A549 (cell line): ENCODE data around the gene SHC4. TPM values are rescaled to one million over a fixed set of nuclear protein-coding genes. Genes with fewer than 3 reads are reported as not detected.

Experiments used
- ATAC-seq, 2 experiments: fragments of 200-7000 bp in 1 of 2; fragments of >200 bp in 1 of 2; cut with Nextera tagmentation in 1 of 2; cut with Tn5 transposase in 1 of 2; 3 replicates each; pipeline versions ENCODE4 v1.8.0 to v1.9.1; 2018 to 2020; ENCODE audit warnings: mild to moderate bottlenecking in 1 of 2, moderate library complexity in 1 of 2
- CTCF ChIA-PET: fragments of 300-600 bp; sonication (Branson Sonifier 250); formaldehyde crosslinking; extraction: SDS; loops from one replicate; lab custom pipeline; 2021; ENCODE audit warnings: antibody characterized with exemption, inconsistent platforms; lab: Yijun Ruan, JAX
- POLR2A ChIA-PET: fragments of 350-600 bp; formaldehyde crosslinking; extraction: SDS; loops from one replicate; lab custom pipeline; 2021; ENCODE audit warnings: antibody characterized with exemption, inconsistent platforms; lab: Yijun Ruan, JAX
- DNase-seq, 2 experiments: peaks; one replicate each; pipeline versions ENCODE4 v3.0.0 to v3.0.0-alpha.2; 2011 to 2016; ENCODE audit warnings: low read depth in 1 of 2, low spot score in 1 of 2
- FAIRE-seq: peaks from 2 replicates; lab custom pipeline; 2011; peaks lifted over from hg19 to GRCh38; lab: Jason Lieb, UNC
- H3K27ac ChIP-seq, 2 experiments: fragments of >200 bp; sonication (Bioruptor Twin); formaldehyde crosslinking; 3 replicates each; pipeline ENCODE4 v1.5.1; 2016 to 2017
- H3K4me1 ChIP-seq: fragments of >200 bp; sonication (Bioruptor Twin); formaldehyde crosslinking; 3 replicates; pipeline ENCODE4 v1.6.1; 2016
- H3K4me2 ChIP-seq: fragments of >200 bp; sonication (Bioruptor Twin); formaldehyde crosslinking; 3 replicates; pipeline ENCODE4 v1.6.1; 2016
- H3K4me3 ChIP-seq: fragments of >200 bp; sonication (Bioruptor Twin); formaldehyde crosslinking; 3 replicates; pipeline ENCODE4 v1.5.1; 2016
- H3K9me3 ChIP-seq: fragments of >200 bp; sonication (Bioruptor Twin); formaldehyde crosslinking; 3 replicates; pipeline ENCODE4 v1.6.1; 2016
- CEBPB ChIP-seq, 2 experiments: fragments of >200 bp in 1 of 2; sonication (Bioruptor Twin) in 1 of 2; formaldehyde crosslinking in 1 of 2; IDR thresholded peaks; 2 replicates each; pipeline ENCODE4 v1.6.1; 2012 to 2016
- CHD4 ChIP-seq: fragments of 200-600 bp; sonication (generic); IDR thresholded peaks from 2 replicates; pipeline ENCODE4 v1.6.1; 2016; ENCODE audit warnings: antibody characterized with exemption, mild to moderate bottlenecking, borderline replicate concordance
- EHF ChIP-seq: fragments of 250-450 bp; sonication (Bioruptor Pico); IDR thresholded peaks from 2 replicates; pipeline ENCODE4 v1.5.0; 2020; ENCODE audit warnings: mild to moderate bottlenecking
- FOSL2 ChIP-seq, 2 experiments: fragments of 450-650 bp in 1 of 2; fragments of >200 bp in 1 of 2; sonication (Bioruptor Twin) in 1 of 2; formaldehyde crosslinking; IDR thresholded peaks; 2 replicates each; pipeline versions ENCODE4 v1.5.0 to v1.6.1; 2016 to 2020; ENCODE audit warnings: mild to moderate bottlenecking in 1 of 2, moderate library complexity in 1 of 2
- HOXB13 ChIP-seq: fragments of 250-450 bp; sonication (Bioruptor Pico); IDR thresholded peaks from 2 replicates; pipeline ENCODE4 v1.5.0; 2020; ENCODE audit warnings: low read depth, mild to moderate bottlenecking, moderate library complexity
- JUN ChIP-seq, 2 experiments: fragments of >200 bp; sonication (Bioruptor Twin); formaldehyde crosslinking; IDR thresholded peaks; 2 replicates in 1 of 2; 3 replicates in 1 of 2; pipeline ENCODE4 v1.6.1; 2016 to 2017
- NR3C1 ChIP-seq: fragments of >200 bp; sonication (Bioruptor Twin); formaldehyde crosslinking; IDR thresholded peaks from 3 replicates; pipeline ENCODE4 v1.6.1; 2017
- PHF8 ChIP-seq: fragments of 200-600 bp; sonication (generic); IDR thresholded peaks from 2 replicates; pipeline ENCODE4 v1.6.1; 2016; ENCODE audit warnings: low read depth, mild to moderate bottlenecking, antibody characterized with exemption, moderate library complexity, borderline replicate concordance
- POLR2A ChIP-seq: IDR thresholded peaks from 2 replicates; pipeline ENCODE4 v1.6.1; 2012; ENCODE audit warnings: mild to moderate bottlenecking, low read length
- RARB ChIP-seq: fragments of 250-450 bp; sonication (Bioruptor Pico); IDR thresholded peaks from 2 replicates; pipeline ENCODE4 v1.8.0; 2021; ENCODE audit warnings: mild to moderate bottlenecking, moderate library complexity
- RFX5 ChIP-seq: fragments of 450-650 bp; IDR thresholded peaks from 2 replicates; pipeline ENCODE4 v1.7.1; 2014; ENCODE audit warnings: antibody characterized with exemption, mild to moderate bottlenecking, moderate library complexity
- RNF2 ChIP-seq: fragments of 200-600 bp; sonication (generic); IDR thresholded peaks from 2 replicates; pipeline ENCODE4 v1.6.1; 2016; ENCODE audit warnings: low read depth, mild to moderate bottlenecking, antibody characterized with exemption, moderate library complexity, borderline replicate concordance
- SMC3 ChIP-seq: fragments of >200 bp; sonication (Bioruptor Twin); formaldehyde crosslinking; IDR thresholded peaks from 3 replicates; pipeline ENCODE4 v1.6.1; 2018; ENCODE audit warnings: inconsistent platforms
- TP53 ChIP-seq: fragments of 250-450 bp; sonication (Bioruptor Pico); IDR thresholded peaks from 2 replicates; pipeline ENCODE4 v1.5.0; 2021; ENCODE audit warnings: mild to moderate bottlenecking, moderate library complexity
- WGBS: methylation state at CpG from one replicate; pipeline ENCODE4 v1.1.6; 2017; ENCODE audit errors: missing lambda C conversion rate; 5-methylcytosine and 5-hydroxymethylcytosine counted together
- polyA plus RNA-seq, 4 experiments: library from polyadenylated mRNA; depleted of rRNA in 3 of 4; stranded (reverse); fragments of >200 nt; fragmentation: RNase III in 1 of 4; extraction: RNeasy Plus Mini Kit Qiagen cat#74134 plus additional on column Dnase treatment in 1 of 4; gene quantifications; 2 replicates in 3 of 4; 3 replicates in 1 of 4; pipeline ENCODE4 v1.2.3, GENCODE V29; 2011 to 2017
- TF ChIP-seq, protein P1 (sequence below): IDR thresholded peaks from 2 replicates; pipeline ENCODE4 v1.6.1; 2012
- TF ChIP-seq, protein P2 (sequence below): fragments of >200 bp; sonication (Bioruptor Twin); formaldehyde crosslinking; IDR thresholded peaks from 3 replicates; pipeline ENCODE4 v1.6.1; 2016
- TF ChIP-seq, protein P3 (sequence below): IDR thresholded peaks from 2 replicates; pipeline ENCODE4 v1.6.1; 2012; ENCODE audit warnings: low read depth, borderline replicate concordance
- TF ChIP-seq, protein P4 (sequence below): fragments of 150-350 bp; IDR thresholded peaks from 2 replicates; pipeline ENCODE4 v1.6.1; 2014; ENCODE audit warnings: low read depth, mild to moderate bottlenecking, low read length
- TF ChIP-seq, protein P5 (sequence below): fragments of >200 bp; sonication (Bioruptor Twin); formaldehyde crosslinking; IDR thresholded peaks from 2 replicates; pipeline ENCODE4 v1.6.1; 2016

Gene SHC4
- polyA plus RNA-seq, 2 of the 4 experiments (the other 2 are of a cell fraction) = 0.08 to 0.16 TPM

DNA sequence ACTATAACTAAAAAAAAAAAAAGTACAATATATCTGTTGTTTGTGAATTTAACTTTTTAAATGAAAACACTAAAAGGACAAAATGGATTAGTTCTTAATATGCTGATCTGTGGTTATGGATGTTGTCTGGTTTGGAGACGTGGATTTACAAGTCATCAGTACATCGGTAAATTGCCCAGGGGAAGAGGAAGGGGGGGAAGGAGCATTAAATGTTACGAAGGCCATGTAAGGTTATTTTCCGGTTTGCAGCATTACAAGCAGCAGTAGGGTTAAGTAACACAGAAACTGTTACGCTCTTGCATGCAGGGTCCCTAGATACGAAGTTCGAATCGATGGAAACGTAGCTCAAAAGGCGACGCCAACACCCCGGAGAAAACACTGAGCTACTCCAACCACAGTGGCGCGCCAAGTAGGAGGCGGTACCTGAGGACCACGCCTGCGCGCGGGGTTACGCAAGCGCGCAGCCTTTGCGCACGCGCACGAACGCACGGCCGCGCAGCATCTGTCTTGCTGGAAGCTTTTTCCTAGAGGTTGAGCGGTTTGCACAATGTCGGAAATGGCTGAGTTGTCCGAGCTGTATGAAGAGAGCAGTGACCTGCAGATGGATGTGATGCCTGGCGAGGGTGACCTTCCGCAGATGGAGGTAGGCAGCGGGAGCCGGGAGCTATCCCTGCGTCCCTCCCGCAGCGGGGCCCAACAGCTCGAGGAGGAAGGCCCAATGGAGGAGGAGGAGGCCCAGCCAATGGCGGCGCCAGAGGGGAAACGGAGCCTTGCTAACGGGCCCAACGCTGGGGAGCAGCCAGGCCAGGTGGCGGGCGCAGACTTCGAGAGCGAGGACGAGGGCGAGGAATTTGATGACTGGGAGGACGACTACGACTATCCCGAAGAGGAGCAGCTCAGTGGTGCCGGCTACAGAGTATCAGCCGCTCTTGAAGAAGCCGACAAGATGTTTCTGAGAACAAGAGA, 85.8 kb downstream of the SHC4 start, which contains the start of gene EID1:
TSS of gene EID1 (plus strand) at position 505 of the 966 bp plus-strand sequence. CDS start at position 548, 43 bp downstream.
- H3K27ac ChIP-seq = peak within 1 kb of the TSS; percentile 91
- ChIA-PET CTCF (interaction anchor here (1.0 to 2.0 kb wide), 4 partner anchors 13 to 98 kb away, joined by 3 to 11 read pairs (median 8); no protein-coding TSS in a partner anchor), POLR2A (interaction anchor here (0.6 to 1.5 kb wide), 13 partner anchors 10 to 278 kb away, joined by 3 to 16 read pairs (median 5); partner anchors contain the start of genes COPS2, SECISBP2L and SHC4)
- FAIRE-seq (no peak), DNase-seq (peak; percentile 54 to 93), ATAC-seq (peak; percentile 98)
- H3K4me2 ChIP-seq = peak within 1 kb of the TSS; percentile 87
- TF ChIP-seq RFX5 = 0 out of 2 replicates have a peak, but pooled peaks have one; percentile 32
- TF ChIP-seq, protein P1, sequence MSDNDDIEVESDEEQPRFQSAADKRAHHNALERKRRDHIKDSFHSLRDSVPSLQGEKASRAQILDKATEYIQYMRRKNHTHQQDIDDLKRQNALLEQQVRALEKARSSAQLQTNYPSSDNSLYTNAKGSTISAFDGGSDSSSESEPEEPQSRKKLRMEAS = peak; percentile 62; the same call in 1 of the 2 replicates
- no peak for TF ChIP-seq CHD4
- peak; percentile 58 to 89 for TF ChIP-seq JUN (IDR thresholded peaks at IDR 0.05)
- peak; percentile 69; the same call in 1 of the 2 replicates for TF ChIP-seq PHF8
- TF ChIP-seq FOSL2 (IDR thresholded peaks at IDR 0.05) = no peak
- TF ChIP-seq FOSL2 (CRISPR knock-in tag; IDR thresholded peaks at IDR 0.05) = no peak
- no peak for TF ChIP-seq RNF2
- peak; percentile 92 to 97 for TF ChIP-seq CEBPB (IDR thresholded peaks at IDR 0.05)
- TF ChIP-seq, protein P2, sequence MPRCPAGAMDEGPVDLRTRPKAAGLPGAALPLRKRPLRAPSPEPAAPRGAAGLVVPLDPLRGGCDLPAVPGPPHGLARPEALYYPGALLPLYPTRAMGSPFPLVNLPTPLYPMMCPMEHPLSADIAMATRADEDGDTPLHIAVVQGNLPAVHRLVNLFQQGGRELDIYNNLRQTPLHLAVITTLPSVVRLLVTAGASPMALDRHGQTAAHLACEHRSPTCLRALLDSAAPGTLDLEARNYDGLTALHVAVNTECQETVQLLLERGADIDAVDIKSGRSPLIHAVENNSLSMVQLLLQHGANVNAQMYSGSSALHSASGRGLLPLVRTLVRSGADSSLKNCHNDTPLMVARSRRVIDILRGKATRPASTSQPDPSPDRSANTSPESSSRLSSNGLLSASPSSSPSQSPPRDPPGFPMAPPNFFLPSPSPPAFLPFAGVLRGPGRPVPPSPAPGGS = 0 out of 3 replicates have a peak, but pooled peaks have one; percentile 30
- TF ChIP-seq HOXB13 (CRISPR knock-in tag) = no peak
- TF ChIP-seq POLR2A = peak; percentile 71
- peak; percentile 12; the same call in 1 of the 3 replicates for TF ChIP-seq SMC3
- TF ChIP-seq, protein P3, sequence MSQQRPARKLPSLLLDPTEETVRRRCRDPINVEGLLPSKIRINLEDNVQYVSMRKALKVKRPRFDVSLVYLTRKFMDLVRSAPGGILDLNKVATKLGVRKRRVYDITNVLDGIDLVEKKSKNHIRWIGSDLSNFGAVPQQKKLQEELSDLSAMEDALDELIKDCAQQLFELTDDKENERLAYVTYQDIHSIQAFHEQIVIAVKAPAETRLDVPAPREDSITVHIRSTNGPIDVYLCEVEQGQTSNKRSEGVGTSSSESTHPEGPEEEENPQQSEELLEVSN = peak; percentile 59
- WGBS = 2% methylated on average over 20 of the region's 58 CpGs
- peaks cover 15% of the 10 kb centered on the region; the same call in 1 of the 3 replicates for H3K4me1 ChIP-seq
- H3K4me3 ChIP-seq = peak within 1 kb of the TSS; percentile 96
- H3K9me3 ChIP-seq = no peaks in the 10 kb centered on the region

DNA sequence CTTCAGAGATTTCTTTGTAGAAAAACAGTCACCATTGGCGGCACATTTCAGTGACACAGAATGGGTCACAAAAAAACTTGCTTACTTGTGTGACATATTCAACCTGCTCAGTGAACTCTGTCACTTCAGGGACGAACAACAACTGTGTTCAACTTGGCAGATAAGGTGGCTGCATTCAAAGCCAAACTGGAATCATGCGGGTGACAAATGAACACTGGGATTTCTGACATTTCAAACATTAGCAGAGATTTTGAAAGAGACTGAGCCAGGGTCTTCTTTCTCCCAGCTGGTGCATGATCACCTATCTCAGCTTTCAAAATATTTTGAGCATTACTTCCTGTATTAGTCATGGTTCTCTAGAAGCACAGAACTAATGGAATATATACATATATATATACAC, 87.7 kb downstream of the SHC4 start:
- POLR2A ChIA-PET = no interaction called here

More for the DNA sequence above, 87.7 kb downstream of the SHC4 start:
- ATAC-seq (no peak), DNase-seq (no peak), FAIRE-seq (no peak)
- Histone ChIP-seq H3K4me3 (no peak overlapping the region), H3K4me2 (no peak overlapping the region), H3K27ac (no peak overlapping the region), H3K4me1 (peaks cover 15% of the 10 kb centered on the region; the same call in 1 of the 3 replicates), H3K9me3 (no peaks in the 10 kb centered on the region)
- TF ChIP-seq, protein P3 = no peak
- TF ChIP-seq RNF2 = no peak
- no peak for TF ChIP-seq TP53 (CRISPR knock-in tag)
- TF ChIP-seq RARB (CRISPR knock-in tag) = no peak
- no peak for TF ChIP-seq FOSL2 (IDR thresholded peaks at IDR 0.05)
- TF ChIP-seq FOSL2 (CRISPR knock-in tag; IDR thresholded peaks at IDR 0.05) = no peak
- no peak for TF ChIP-seq EHF (CRISPR knock-in tag)
- TF ChIP-seq, protein P1 = no peak
- TF ChIP-seq NR3C1 = no peak
- TF ChIP-seq, protein P4, sequence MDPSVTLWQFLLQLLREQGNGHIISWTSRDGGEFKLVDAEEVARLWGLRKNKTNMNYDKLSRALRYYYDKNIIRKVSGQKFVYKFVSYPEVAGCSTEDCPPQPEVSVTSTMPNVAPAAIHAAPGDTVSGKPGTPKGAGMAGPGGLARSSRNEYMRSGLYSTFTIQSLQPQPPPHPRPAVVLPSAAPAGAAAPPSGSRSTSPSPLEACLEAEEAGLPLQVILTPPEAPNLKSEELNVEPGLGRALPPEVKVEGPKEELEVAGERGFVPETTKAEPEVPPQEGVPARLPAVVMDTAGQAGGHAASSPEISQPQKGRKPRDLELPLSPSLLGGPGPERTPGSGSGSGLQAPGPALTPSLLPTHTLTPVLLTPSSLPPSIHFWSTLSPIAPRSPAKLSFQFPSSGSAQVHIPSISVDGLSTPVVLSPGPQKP = no peak
- no peak for TF ChIP-seq RFX5
- no peak for TF ChIP-seq SMC3
- TF ChIP-seq, protein P5, sequence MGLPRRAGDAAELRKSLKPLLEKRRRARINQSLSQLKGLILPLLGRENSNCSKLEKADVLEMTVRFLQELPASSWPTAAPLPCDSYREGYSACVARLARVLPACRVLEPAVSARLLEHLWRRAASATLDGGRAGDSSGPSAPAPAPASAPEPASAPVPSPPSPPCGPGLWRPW = no peak
- CTCF ChIA-PET = interaction anchor here (2.5 kb wide), 1 partner anchor 90 kb away, joined by 7 read pairs; no protein-coding TSS in a partner anchor
- 66% methylated on average over 3 of the region's 3 CpGs for WGBS
